Measurements from ENCODE around the gene GRAP2.

The GRAP2 gene

DNA sequence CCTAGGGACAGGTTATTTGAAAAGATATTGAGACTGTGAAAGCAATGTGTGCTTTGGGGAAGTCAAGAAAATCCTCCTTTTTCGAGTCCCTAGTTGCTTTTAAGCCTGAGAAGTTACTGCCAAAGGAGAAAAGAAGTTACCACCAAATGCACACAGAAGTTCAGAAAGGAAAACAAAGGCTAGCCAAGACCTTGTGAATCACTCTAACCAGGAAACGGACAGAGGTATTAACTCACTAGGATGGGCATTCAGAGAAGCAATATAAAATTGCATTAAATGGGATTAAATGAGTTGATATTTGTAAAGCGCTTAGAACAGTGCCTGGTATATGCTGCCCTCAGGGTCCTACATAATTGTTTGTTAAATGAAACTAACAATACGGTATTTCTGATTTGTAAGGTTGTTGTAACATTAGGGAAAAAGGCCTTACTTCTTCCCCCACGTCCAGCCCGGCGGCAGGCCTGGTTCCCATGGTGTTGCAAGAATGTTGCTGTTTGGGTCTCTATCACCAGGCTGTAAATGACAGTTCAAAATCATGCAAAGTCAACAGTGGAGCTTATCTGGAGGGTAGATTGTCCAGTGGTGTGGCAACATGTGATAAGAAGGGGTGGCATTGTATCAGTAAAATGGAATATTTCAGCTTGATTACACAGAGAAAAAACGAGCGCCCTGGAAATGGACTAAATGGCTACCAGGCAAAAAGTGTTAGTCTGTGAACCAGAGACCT, 66.4 kb downstream of the GRAP2 start:
- peak; percentile 69 for DNase-seq (ENCODE audit: low read depth)
- no peak overlapping the region for H3K4me3 ChIP-seq (ENCODE audit: low read depth, low read length)
- TF ChIP-seq, protein P1, sequence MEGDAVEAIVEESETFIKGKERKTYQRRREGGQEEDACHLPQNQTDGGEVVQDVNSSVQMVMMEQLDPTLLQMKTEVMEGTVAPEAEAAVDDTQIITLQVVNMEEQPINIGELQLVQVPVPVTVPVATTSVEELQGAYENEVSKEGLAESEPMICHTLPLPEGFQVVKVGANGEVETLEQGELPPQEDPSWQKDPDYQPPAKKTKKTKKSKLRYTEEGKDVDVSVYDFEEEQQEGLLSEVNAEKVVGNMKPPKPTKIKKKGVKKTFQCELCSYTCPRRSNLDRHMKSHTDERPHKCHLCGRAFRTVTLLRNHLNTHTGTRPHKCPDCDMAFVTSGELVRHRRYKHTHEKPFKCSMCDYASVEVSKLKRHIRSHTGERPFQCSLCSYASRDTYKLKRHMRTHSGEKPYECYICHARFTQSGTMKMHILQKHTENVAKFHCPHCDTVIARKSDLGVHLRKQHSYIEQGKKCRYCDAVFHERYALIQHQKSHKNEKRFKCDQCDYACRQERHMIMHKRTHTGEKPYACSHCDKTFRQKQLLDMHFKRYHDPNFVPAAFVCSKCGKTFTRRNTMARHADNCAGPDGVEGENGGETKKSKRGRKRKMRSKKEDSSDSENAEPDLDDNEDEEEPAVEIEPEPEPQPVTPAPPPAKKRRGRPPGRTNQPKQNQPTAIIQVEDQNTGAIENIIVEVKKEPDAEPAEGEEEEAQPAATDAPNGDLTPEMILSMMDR (conservative IDR thresholded peaks at IDR 0.05; ENCODE audit: low read depth, low read length) = no peak

DNA sequence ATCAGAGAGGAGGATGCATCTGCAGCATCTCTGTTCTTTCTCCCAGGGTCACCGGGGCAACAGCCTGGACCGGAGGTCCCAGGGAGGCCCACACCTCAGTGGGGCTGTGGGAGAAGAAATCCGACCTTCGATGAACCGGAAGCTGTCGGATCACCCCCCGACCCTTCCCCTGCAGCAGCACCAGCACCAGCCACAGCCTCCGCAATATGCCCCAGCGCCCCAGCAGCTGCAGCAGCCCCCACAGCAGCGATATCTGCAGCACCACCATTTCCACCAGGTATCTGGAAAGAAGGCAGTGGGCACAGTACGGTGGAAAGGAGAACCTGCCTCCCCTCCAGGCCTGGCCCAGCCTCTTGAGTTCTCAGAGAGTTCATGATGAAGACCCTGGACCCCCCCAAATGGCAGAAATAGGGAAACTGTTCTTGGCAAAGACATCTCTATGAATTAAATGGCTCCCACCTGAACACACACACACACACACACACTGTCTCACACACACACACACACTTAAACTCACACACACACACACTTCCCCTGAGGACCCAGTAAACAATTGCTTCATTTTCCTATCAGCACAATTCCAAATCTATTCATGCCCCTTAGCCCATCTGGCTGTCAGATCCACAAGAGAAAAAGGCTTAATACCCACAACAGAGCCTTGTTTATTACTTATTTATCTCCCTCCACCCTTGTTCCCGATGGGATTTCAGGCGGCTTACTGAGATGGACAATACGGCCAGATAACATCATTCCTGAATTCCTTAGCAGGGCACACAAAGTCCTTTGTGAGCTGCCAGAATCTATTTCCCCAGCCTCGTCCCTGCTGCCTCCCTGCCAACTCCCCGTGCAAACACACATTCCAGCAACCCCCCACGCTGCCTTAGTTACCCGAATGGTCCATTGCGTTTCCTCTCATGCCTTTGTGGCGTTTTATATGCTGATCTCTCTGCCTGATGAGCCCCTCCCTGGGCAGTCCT, 67.4 kb downstream of the GRAP2 start:
- no peak for DNase-seq (ENCODE audit: low read depth)
- TF ChIP-seq, protein P1 (conservative IDR thresholded peaks at IDR 0.05; ENCODE audit: low read depth, low read length) = no peak
- no peak overlapping the region for H3K4me3 ChIP-seq (ENCODE audit: low read depth, low read length)

DNA sequence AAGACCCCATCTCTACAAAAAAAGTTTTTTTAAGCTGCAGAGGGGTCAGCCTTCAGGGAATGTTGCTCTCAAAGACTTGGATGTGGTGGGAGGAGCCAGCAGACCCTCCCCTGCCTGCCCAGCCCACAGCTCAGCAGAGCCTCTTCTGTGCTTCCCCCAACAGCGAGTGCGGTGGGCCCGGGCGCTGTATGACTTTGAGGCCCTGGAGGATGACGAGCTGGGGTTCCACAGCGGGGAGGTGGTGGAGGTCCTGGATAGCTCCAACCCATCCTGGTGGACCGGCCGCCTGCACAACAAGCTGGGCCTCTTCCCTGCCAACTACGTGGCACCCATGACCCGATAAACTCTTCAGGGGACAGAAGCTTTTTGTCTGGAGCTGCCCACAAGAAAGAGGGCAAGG, 69.9 kb downstream of the GRAP2 start:
- TF ChIP-seq, protein P1 (conservative IDR thresholded peaks at IDR 0.05; ENCODE audit: low read depth, low read length) = no peak
- DNase-seq (ENCODE audit: low read depth) = no peak
- no peak overlapping the region for H3K4me3 ChIP-seq (ENCODE audit: low read depth, low read length)

DNA sequence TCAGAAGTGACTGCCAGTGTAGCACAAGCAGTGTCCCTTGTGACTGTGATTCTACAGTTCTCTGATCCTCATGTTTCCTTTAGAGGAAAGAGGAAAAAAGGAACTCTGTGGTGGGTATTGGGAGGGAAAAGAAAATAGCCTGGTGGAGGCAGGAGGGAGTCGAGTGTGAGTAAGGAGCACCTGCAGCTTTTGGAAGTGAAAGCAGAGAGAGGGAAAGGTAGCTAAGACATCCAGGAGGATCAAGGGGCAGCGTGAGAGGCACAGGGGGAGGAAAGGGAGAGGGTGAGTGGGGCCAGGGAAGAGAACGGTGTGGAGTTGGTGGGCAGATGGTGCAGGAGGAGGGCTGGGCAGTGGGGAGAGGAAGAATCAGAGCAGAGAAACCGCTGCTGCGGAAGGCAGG, 71.8 kb downstream of the GRAP2 start:
- no peak for DNase-seq (ENCODE audit: low read depth)
- TF ChIP-seq, protein P1 (conservative IDR thresholded peaks at IDR 0.05; ENCODE audit: low read depth, low read length) = no peak
- H3K4me3 ChIP-seq (ENCODE audit: low read depth, low read length) = no peak overlapping the region

DNA sequence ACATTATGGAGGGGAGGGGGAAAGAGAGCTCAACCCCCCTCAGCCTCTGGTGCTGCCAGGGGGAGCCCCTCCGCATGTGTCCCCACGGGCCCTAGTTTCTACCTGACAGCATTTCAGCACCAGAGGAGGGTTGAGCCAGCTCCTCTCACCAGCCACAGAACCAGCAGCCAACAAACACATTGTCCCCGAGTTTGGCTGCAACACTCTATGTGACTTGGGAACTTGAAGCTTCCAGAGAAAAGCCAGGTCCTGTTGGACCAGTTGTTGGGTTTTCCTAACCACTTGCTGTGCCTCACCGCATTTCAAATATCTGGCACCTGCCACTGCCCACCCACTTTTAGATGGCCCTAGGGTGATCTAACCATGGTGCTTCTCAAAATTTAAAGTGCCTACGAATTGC, 72.8 kb downstream of the GRAP2 start:
- TF ChIP-seq, protein P1 (conservative IDR thresholded peaks at IDR 0.05; ENCODE audit: low read depth, low read length) = no peak

DNA sequence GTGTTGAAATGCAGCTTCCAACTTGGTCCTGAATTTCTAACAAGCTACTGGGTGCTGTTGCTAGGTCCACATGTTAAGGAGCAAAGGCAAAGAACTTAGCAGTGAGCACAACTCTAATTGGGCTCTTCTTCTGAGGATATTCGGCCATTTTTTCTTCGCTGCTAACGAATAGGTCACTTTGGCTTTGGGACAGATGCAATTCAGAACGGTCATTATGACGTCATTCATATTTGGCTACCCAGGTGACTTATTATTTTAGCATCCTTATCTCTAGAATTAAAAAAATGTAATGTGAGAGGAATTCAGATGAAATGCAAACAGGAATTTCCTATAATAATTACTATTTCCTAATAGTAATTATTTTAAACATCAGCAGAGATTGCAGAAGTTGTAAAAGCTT, 73.2 kb downstream of the GRAP2 start:
- no peak for DNase-seq (ENCODE audit: low read depth)
- TF ChIP-seq, protein P1 (conservative IDR thresholded peaks at IDR 0.05; ENCODE audit: low read depth, low read length) = no peak
- no peak overlapping the region for H3K4me3 ChIP-seq (ENCODE audit: low read depth, low read length)

More for the DNA sequence above, 72.8 kb downstream of the GRAP2 start:
- H3K4me3 ChIP-seq (ENCODE audit: low read depth, low read length) = no peak overlapping the region
- DNase-seq (ENCODE audit: low read depth) = no peak

All from choroid plexus epithelial cell (primary cell).